Panc1 (cell line): ENCODE measurements around the gene SLC18B1. TPM values are rescaled to one million over a fixed set of nuclear protein-coding genes. Genes with fewer than 3 reads are reported as not detected.

ENCODE experiments used
- ATAC-seq: fragments of 200-7000 bp; cut with Tn5 transposase; 2 replicates; pipeline ENCODE4 v1.9.1; 2020; ENCODE audit warnings: mild to moderate bottlenecking, moderate library complexity
- BruUV-seq: library from RNA; stranded (reverse); fragments of 400-500 nt; replicated peaks from 2 replicates; lab custom pipeline; 2021; lab: Mats Ljungman, UMichigan
- CTCF ChIA-PET: fragments of 300-600 bp; sonication (Branson Sonifier 250); formaldehyde crosslinking; loops from one replicate; lab custom pipeline; 2022; ENCODE audit warnings: antibody characterized with exemption; lab: Charles Lee
- POLR2A ChIA-PET: fragments of 300-600 bp; sonication (Branson Sonifier 250); formaldehyde crosslinking; loops from one replicate; lab custom pipeline; 2022; ENCODE audit warnings: antibody characterized with exemption; lab: Charles Lee
- DNase-seq: peaks from one replicate; pipeline ENCODE4 v3.0.0-alpha.2; 2010; ENCODE audit warnings: low read depth, low spot score
- H3K27ac ChIP-seq: 2 replicates; pipeline ENCODE4 v1.5.1; 2011; ENCODE audit warnings: mild to moderate bottlenecking, low read length, inconsistent platforms
- H3K27me3 ChIP-seq: fragments of 200-500 bp; sonication (Bioruptor generic); 2 replicates; pipeline ENCODE4 v1.6.0; 2014; ENCODE audit warnings: low read length, inconsistent platforms; ENCODE audit not compliant: control insufficient read depth, insufficient read depth
- H3K36me3 ChIP-seq: fragments of 200-500 bp; sonication (Bioruptor generic); 2 replicates; pipeline ENCODE4 v1.5.1; 2014; ENCODE audit warnings: inconsistent platforms, mild to moderate bottlenecking, low read length, moderate library complexity; ENCODE audit not compliant: control insufficient read depth, insufficient read depth
- H3K4me1 ChIP-seq: 2 replicates; pipeline ENCODE4 v1.5.1; 2011; ENCODE audit warnings: inconsistent platforms, mild to moderate bottlenecking, low read length, moderate library complexity; ENCODE audit not compliant: control insufficient read depth, insufficient read depth
- H3K4me3 ChIP-seq, 2 experiments: 2 replicates each; pipeline ENCODE4 v1.5.1; 2011 to 2012; ENCODE audit warnings: low read depth in 2 of 2, low read length in 2 of 2, mild to moderate bottlenecking in 2 of 2, inconsistent platforms in 1 of 2, moderate library complexity in 1 of 2
- H3K9me3 ChIP-seq: fragments of 200-500 bp; sonication (Bioruptor generic); 2 replicates; pipeline ENCODE4 v1.5.1; 2014; ENCODE audit warnings: low read depth, mild to moderate bottlenecking, inconsistent platforms, low read length, moderate library complexity; ENCODE audit not compliant: control insufficient read depth, insufficient read depth
- CTCF ChIP-seq: fragments of 450-650 bp; IDR thresholded peaks from 2 replicates; pipeline ENCODE4 v1.5.1; 2017; ENCODE audit warnings: mild to moderate bottlenecking
- POLR2AphosphoS5 ChIP-seq: IDR thresholded peaks from 2 replicates; pipeline ENCODE4 v1.6.1; 2012; ENCODE audit warnings: mild to moderate bottlenecking, low read depth, low read length, moderate library complexity
- REST ChIP-seq, 2 experiments: IDR thresholded peaks; 2 replicates each; pipeline ENCODE4 v1.6.1; 2011 to 2012; ENCODE audit warnings: low read depth in 2 of 2, control low read depth in 1 of 2, low read length in 1 of 2, mild to moderate bottlenecking in 1 of 2, moderate library complexity in 1 of 2; ENCODE audit not compliant: insufficient read depth in 1 of 2
- SIN3A ChIP-seq: IDR thresholded peaks from 2 replicates; pipeline ENCODE4 v1.6.1; 2012; ENCODE audit warnings: low read depth, mild to moderate bottlenecking, low read length, moderate library complexity, borderline replicate concordance; ENCODE audit not compliant: insufficient read depth
- TCF7L2 ChIP-seq: IDR thresholded peaks from 2 replicates; pipeline ENCODE4 v1.6.1; 2011; ENCODE audit warnings: mild to moderate bottlenecking, low read depth, low read length, inconsistent platforms
- in situ Hi-C: cut with HindIII; loops from 2 replicates; pipeline ENCODE4 v1.10.0; 2016; ENCODE audit warnings: low sequenced_read_pairs, low pct_unique_long_range_greater_than_20kb
- intact Hi-C: fragments of 100-400 bp; cut with micrococcal nuclease; formaldehyde crosslinking; loops from one replicate; pipeline ENCODE4 v1.10.0; 2022; ENCODE audit not compliant: unreplicated experiment
- total RNA-seq: library from RNA; stranded (reverse); gene quantifications from one replicate; pipeline ENCODE4 v1.2.1, GENCODE V29; 2021; ENCODE audit not compliant: unreplicated experiment

Gene SLC18B1
- total RNA-seq, 1 experiment from 2014 or later, result 0.67 TPM

GRCh38 chr6:132736239-132736638 is 62.2 kb downstream of the SLC18B1 start:
- in situ Hi-C loops, result no loop called here
- H3K36me3 ChIP-seq, result no peaks in the 10 kb centered on the region
- POLR2A ChIA-PET, result no interaction called here
- H3K27me3 ChIP-seq, result no peaks in the 10 kb centered on the region
- no peak overlapping the region for H3K4me3 ChIP-seq
- H3K27ac ChIP-seq, result no peak overlapping the region
- no TSS peak for BruUV-seq
- intact Hi-C loops, result no loop called here
- CTCF ChIA-PET, result no interaction called here
- H3K4me1 ChIP-seq, result no peaks in the 10 kb centered on the region
- TF ChIP-seq REST (IDR thresholded peaks at IDR 0.05; ENCODE audit: insufficient read depth in 1 of 2, low read depth in 2 of 2, low read length in 1 of 2) (no peak), SIN3A (no peak), POLR2AphosphoS5 (no peak), CTCF (no peak), TCF7L2 (no peak)
- no peaks in the 10 kb centered on the region for H3K9me3 ChIP-seq
- no peak for ATAC-seq
- DNase-seq, result no peak

GRCh38 chr6:132734694-132735236 is 63.7 kb downstream of the SLC18B1 start:
- Histone ChIP-seq H3K4me3 (no peak overlapping the region), H3K4me1 (no peaks in the 10 kb centered on the region), H3K9me3 (no peaks in the 10 kb centered on the region), H3K27me3 (no peaks in the 10 kb centered on the region), H3K27ac (no peak overlapping the region), H3K36me3 (no peaks in the 10 kb centered on the region)
- BruUV-seq, result no TSS peak
- ATAC-seq (no peak), DNase-seq (peak; percentile 52)
- intact Hi-C loops (no loop called here), in situ Hi-C loops (no loop called here)
- TF ChIP-seq SIN3A (no peak), CTCF (peak; percentile 22; the same call in 1 of the 2 replicates), TCF7L2 (no peak)
- CTCF ChIA-PET, result no interaction called here
- POLR2A ChIA-PET, result no interaction called here
